Endodermal cell (in vitro differentiated cells): Measurements from ENCODE around the gene ADARB1. TPM values are rescaled to one million over a fixed set of nuclear protein-coding genes. Genes with fewer than 3 reads are reported as not detected.

Experiments
- DNase-seq: peaks from one replicate; pipeline ENCODE4 v3.0.0-alpha.2; 2017
- H3K27ac ChIP-seq: 2 replicates; pipeline ENCODE4 v1.5.1; 2013; ENCODE audit warnings: mild to moderate bottlenecking, low read depth, low read length, moderate library complexity
- H3K27me3 ChIP-seq: 2 replicates; pipeline ENCODE4 v1.6.1; 2013; ENCODE audit warnings: mild to moderate bottlenecking, low read length, moderate library complexity; ENCODE audit not compliant: insufficient read depth, control insufficient read depth, poor library complexity, severe bottlenecking
- H3K36me3 ChIP-seq: 2 replicates; pipeline ENCODE4 v1.7.0; 2013; ENCODE audit warnings: mild to moderate bottlenecking, low read length, moderate library complexity; ENCODE audit not compliant: control insufficient read depth, insufficient read depth
- H3K4me1 ChIP-seq: one replicate; pipeline ENCODE4 v1.7.0; 2013; ENCODE audit warnings: low read length; ENCODE audit not compliant: control insufficient read depth, insufficient read depth
- H3K4me3 ChIP-seq: 2 replicates; pipeline ENCODE4 v1.5.1; 2013; ENCODE audit warnings: mild to moderate bottlenecking, low read length, moderate library complexity
- H3K9ac ChIP-seq: 2 replicates; pipeline ENCODE4 v1.6.1; 2013; ENCODE audit warnings: mild to moderate bottlenecking, low read length, moderate library complexity; ENCODE audit not compliant: poor library complexity, severe bottlenecking; ENCODE audit errors: extremely low read depth
- H3K9me3 ChIP-seq: 2 replicates; pipeline ENCODE4 v1.6.1; 2013; ENCODE audit warnings: mild to moderate bottlenecking, low read length, moderate library complexity; ENCODE audit not compliant: control insufficient read depth
- H3K27ac Mint-ChIP-seq: 2 replicates; pipeline ENCODE4 v1.8.0; 2020; ENCODE audit warnings: mixed read lengths
- H3K27me3 Mint-ChIP-seq: 2 replicates; pipeline ENCODE4 v1.8.0; 2021; ENCODE audit warnings: mild to moderate bottlenecking, mixed read lengths; ENCODE audit not compliant: insufficient read depth
- H3K36me3 Mint-ChIP-seq: 2 replicates; pipeline ENCODE4 v1.8.0; 2020; ENCODE audit warnings: low read depth, mixed read lengths
- H3K4me1 Mint-ChIP-seq: 2 replicates; pipeline ENCODE4 v1.8.0; 2020; ENCODE audit warnings: mixed read lengths
- H3K4me3 Mint-ChIP-seq: 2 replicates; pipeline ENCODE4 v1.8.0; 2020; ENCODE audit warnings: mild to moderate bottlenecking, moderate library complexity, mixed read lengths
- H3K9me3 Mint-ChIP-seq: 2 replicates; pipeline ENCODE4 v1.8.0; 2020; ENCODE audit warnings: mild to moderate bottlenecking, mixed read lengths
- CTCF ChIP-seq: fragments of 200-600 bp; sonication (generic); conservative IDR thresholded peaks from 2 replicates; pipeline ENCODE4 v1.5.0; 2021; ENCODE audit warnings: antibody characterized with exemption, mild to moderate bottlenecking
- WGBS, 2 experiments: methylation state at CpG; one replicate each; pipeline versions ENCODE4 v1.1.5 to v1.1.7; 2013; ENCODE audit warnings: missing lambda C conversion rate in 2 of 2, mixed read lengths in 1 of 2; ENCODE audit not compliant: insufficient coverage in 1 of 2, insufficient read length in 1 of 2; 5-methylcytosine and 5-hydroxymethylcytosine counted together
- total RNA-seq, 2 donors: library from RNA; stranded (reverse); fragmentation: NEBNext Ultra II Directional in 1 of 2; extraction: Animal tissue kit (Norgen Biotek cat#: 25700) in 1 of 2; gene quantifications; 2 replicates in 1 of 2; 3 replicates in 1 of 2; pipeline ENCODE4 v1.2.1, GENCODE V29; 2021

Gene ADARB1
- total RNA-seq, 2 donors from 2014 or later: 11.5 to 20.1 TPM

- no peak for TF ChIP-seq CTCF
- Histone ChIP-seq H3K4me3 (no peak overlapping the region), H3K27me3 (no peaks in the 10 kb centered on the region), H3K36me3 (no peaks in the 10 kb centered on the region), H3K4me1 (peaks cover 11% of the 10 kb centered on the region), H3K9me3 (no peaks in the 10 kb centered on the region), H3K27ac (no peak overlapping the region), H3K9ac (no peak overlapping the region)
- 94 to 95% methylated on average over 11 to 20 of the region's 20 CpGs for WGBS, 2 experiments
- Mint-ChIP-seq H3K4me3 (no peak overlapping the region), H3K27ac (no peak overlapping the region), H3K9me3 (no peaks in the 10 kb centered on the region), H3K36me3 (peaks cover 14% of the 10 kb centered on the region), H3K4me1 (peaks cover 13% of the 10 kb centered on the region), H3K27me3 (no peaks in the 10 kb centered on the region)
- peak; percentile 38 for DNase-seq
These were observed 105.3 kb downstream of the ADARB1 start for GRCh38 chr21:45179568-45180245.

DNA sequence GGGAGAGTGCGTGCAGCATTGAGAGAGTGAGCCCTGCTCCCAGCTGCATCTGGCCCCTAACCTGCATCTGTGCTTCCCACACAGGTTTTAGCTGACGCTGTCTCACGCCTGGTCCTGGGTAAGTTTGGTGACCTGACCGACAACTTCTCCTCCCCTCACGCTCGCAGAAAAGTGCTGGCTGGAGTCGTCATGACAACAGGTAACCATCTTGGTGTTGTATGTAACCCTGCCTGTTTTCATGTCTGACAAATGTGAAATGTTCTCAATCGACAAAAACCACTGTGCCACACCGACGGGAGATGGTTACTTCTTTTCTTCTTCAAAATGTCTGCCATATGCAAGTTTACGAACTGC, 105.8 kb downstream of the ADARB1 start:
- no peaks in the 10 kb centered on the region for H3K9me3 ChIP-seq
- no peak overlapping the region for H3K27ac ChIP-seq
- Mint-ChIP-seq H3K27me3 (no peaks in the 10 kb centered on the region), H3K4me1 (peaks cover 13% of the 10 kb centered on the region), H3K36me3 (peaks cover 14% of the 10 kb centered on the region), H3K27ac (no peak overlapping the region), H3K9me3 (no peaks in the 10 kb centered on the region), H3K4me3 (no peak overlapping the region)
- 91 to 93% methylated on average over 11 of the region's 11 CpGs for WGBS, 2 experiments
- H3K27me3 ChIP-seq: no peaks in the 10 kb centered on the region
- H3K4me1 ChIP-seq: peaks cover 11% of the 10 kb centered on the region
- DNase-seq: peak; percentile 53
- no peak for TF ChIP-seq CTCF
- H3K4me3 ChIP-seq: no peak overlapping the region
- no peak overlapping the region for H3K9ac ChIP-seq
- peaks cover 3% of the 10 kb centered on the region for H3K36me3 ChIP-seq

GRCh38 chr21:45182958-45183357, 108.6 kb downstream of the ADARB1 start:
- Mint-ChIP-seq H3K36me3 (peaks cover 28% of the 10 kb centered on the region), H3K4me1 (peaks cover 13% of the 10 kb centered on the region), H3K9me3 (peaks cover 20% of the 10 kb centered on the region), H3K4me3 (no peak overlapping the region), H3K27me3 (no peaks in the 10 kb centered on the region), H3K27ac (no peak overlapping the region)
- DNase-seq: no peak
- H3K4me1 ChIP-seq: peaks cover 11% of the 10 kb centered on the region
- H3K27ac ChIP-seq: no peak overlapping the region
- peaks cover 25% of the 10 kb centered on the region for H3K36me3 ChIP-seq
- no peak overlapping the region for H3K4me3 ChIP-seq
- H3K9ac ChIP-seq: no peak overlapping the region
- WGBS, 2 experiments: 60 to 80% methylated on average over 1 of the region's 1 CpG
- no peaks in the 10 kb centered on the region for H3K27me3 ChIP-seq
- peaks cover 23% of the 10 kb centered on the region for H3K9me3 ChIP-seq
- no peak for TF ChIP-seq CTCF
